GM18498 (cell line): Measurements from ENCODE around the gene CALCOCO2.

ENCODE experiments used
- ATAC-seq: cut with Tn5 transposase; IDR thresholded peaks from one replicate; pipeline ENCODE4 v1.9.1; 2021; ENCODE audit warnings: mild to moderate bottlenecking, moderate library complexity; ENCODE audit not compliant: unreplicated experiment

CALCOCO2 gene

GRCh38 chr17:48912476-48912875 is 81.6 kb downstream of the CALCOCO2 start:
- no peak for ATAC-seq
